Forelimb muscle (tissue), 1 donor: ENCODE data around the gene LTB. TPM values are rescaled to one million over a fixed set of nuclear protein-coding genes. Genes with fewer than 3 reads are reported as not detected.

ENCODE experiments used
- DNase-seq: peaks from one replicate; pipeline ENCODE4 v3.0.0-alpha.2; 2013; ENCODE audit warnings: low read depth
- polyA plus RNA-seq: library from polyadenylated mRNA; unstranded; fragments of 120-200 nt; gene quantifications from one replicate; pipeline ENCODE4 v1.2.1, GENCODE V29; 2013; ENCODE audit not compliant: insufficient read length

LTB gene
- polyA plus RNA-seq, 1 donor = 1.1 TPM

DNA sequence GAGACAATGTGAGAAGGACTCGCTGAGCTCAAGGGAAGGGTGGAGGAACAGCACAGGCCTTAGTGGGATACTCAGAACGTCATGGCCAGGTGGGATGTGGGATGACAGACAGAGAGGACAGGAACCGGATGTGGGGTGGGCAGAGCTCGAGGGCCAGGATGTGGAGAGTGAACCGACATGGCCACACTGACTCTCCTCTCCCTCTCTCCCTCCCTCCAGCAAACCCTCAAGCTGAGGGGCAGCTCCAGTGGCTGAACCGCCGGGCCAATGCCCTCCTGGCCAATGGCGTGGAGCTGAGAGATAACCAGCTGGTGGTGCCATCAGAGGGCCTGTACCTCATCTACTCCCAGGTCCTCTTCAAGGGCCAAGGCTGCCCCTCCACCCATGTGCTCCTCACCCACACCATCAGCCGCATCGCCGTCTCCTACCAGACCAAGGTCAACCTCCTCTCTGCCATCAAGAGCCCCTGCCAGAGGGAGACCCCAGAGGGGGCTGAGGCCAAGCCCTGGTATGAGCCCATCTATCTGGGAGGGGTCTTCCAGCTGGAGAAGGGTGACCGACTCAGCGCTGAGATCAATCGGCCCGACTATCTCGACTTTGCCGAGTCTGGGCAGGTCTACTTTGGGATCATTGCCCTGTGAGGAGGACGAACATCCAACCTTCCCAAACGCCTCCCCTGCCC, 5.2 kb downstream of the LTB start:
- DNase-seq = no peak

DNA sequence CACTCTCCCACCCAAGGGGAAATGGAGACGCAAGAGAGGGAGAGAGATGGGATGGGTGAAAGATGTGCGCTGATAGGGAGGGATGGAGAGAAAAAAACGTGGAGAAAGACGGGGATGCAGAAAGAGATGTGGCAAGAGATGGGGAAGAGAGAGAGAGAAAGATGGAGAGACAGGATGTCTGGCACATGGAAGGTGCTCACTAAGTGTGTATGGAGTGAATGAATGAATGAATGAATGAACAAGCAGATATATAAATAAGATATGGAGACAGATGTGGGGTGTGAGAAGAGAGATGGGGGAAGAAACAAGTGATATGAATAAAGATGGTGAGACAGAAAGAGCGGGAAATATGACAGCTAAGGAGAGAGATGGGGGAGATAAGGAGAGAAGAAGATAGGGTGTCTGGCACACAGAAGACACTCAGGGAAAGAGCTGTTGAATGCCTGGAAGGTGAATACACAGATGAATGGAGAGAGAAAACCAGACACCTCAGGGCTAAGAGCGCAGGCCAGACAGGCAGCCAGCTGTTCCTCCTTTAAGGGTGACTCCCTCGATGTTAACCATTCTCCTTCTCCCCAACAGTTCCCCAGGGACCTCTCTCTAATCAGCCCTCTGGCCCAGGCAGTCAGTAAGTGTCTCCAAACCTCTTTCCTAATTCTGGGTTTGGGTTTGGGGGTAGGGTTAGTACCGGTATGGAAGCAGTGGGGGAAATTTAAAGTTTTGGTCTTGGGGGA, 6.1 kb downstream of the LTB start:
- no peak for DNase-seq

DNA sequence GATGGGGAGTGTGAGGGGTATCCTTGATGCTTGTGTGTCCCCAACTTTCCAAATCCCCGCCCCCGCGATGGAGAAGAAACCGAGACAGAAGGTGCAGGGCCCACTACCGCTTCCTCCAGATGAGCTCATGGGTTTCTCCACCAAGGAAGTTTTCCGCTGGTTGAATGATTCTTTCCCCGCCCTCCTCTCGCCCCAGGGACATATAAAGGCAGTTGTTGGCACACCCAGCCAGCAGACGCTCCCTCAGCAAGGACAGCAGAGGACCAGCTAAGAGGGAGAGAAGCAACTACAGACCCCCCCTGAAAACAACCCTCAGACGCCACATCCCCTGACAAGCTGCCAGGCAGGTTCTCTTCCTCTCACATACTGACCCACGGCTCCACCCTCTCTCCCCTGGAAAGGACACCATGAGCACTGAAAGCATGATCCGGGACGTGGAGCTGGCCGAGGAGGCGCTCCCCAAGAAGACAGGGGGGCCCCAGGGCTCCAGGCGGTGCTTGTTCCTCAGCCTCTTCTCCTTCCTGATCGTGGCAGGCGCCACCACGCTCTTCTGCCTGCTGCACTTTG, 6.8 kb downstream of the LTB start, which contains the start of gene TNF:
TNF (plus strand) TSS at position 231 of the 567 bp plus-strand sequence; CDS start at position 408, 177 bp downstream.
- DNase-seq = no peak

DNA sequence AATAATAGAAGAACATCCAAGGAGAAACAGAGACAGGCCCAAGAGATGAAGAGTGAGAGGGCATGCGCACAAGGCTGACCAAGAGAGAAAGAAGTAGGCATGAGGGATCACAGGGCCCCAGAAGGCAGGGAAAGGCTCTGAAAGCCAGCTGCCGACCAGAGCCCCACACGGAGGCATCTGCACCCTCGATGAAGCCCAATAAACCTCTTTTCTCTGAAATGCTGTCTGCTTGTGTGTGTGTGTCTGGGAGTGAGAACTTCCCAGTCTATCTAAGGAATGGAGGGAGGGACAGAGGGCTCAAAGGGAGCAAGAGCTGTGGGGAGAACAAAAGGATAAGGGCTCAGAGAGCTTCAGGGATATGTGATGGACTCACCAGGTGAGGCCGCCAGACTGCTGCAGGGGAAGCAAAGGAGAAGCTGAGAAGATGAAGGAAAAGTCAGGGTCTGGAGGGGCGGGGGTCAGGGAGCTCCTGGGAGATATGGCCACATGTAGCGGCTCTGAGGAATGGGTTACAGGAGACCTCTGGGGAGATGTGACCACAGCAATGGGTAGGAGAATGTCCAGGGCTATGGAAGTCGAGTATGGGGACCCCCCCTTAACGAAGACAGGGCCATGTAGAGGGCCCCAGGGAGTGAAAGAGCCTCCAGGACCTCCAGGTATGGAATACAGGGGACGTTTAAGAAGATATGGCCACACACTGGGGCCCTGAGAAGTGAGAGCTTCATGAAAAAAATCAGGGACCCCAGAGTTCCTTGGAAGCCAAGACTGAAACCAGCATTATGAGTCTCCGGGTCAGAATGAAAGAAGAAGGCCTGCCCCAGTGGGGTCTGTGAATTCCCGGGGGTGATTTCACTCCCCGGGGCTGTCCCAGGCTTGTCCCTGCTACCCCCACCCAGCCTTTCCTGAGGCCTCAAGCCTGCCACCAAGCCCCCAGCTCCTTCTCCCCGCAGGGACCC, 7.8 kb downstream of the LTB start:
- DNase-seq = no peak

DNA sequence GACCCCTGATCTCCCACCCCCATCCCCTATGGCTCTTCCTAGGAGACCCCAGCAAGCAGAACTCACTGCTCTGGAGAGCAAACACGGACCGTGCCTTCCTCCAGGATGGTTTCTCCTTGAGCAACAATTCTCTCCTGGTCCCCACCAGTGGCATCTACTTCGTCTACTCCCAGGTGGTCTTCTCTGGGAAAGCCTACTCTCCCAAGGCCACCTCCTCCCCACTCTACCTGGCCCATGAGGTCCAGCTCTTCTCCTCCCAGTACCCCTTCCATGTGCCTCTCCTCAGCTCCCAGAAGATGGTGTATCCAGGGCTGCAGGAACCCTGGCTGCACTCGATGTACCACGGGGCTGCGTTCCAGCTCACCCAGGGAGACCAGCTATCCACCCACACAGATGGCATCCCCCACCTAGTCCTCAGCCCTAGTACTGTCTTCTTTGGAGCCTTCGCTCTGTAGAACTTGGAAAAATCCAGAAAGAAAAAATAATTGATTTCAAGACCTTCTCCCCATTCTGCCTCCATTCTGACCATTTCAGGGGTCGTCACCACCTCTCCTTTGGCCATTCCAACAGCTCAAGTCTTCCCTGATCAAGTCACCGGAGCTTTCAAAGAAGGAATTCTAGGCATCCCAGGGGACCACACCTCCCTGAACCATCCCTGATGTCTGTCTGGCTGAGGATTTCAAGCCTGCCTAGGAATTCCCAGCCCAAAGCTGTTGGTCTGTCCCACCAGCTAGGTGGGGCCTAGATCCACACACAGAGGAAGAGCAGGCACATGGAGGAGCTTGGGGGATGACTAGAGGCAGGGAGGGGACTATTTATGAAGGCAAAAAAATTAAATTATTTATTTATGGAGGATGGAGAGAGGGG, 8.8 kb downstream of the LTB start:
- no peak for DNase-seq

DNA sequence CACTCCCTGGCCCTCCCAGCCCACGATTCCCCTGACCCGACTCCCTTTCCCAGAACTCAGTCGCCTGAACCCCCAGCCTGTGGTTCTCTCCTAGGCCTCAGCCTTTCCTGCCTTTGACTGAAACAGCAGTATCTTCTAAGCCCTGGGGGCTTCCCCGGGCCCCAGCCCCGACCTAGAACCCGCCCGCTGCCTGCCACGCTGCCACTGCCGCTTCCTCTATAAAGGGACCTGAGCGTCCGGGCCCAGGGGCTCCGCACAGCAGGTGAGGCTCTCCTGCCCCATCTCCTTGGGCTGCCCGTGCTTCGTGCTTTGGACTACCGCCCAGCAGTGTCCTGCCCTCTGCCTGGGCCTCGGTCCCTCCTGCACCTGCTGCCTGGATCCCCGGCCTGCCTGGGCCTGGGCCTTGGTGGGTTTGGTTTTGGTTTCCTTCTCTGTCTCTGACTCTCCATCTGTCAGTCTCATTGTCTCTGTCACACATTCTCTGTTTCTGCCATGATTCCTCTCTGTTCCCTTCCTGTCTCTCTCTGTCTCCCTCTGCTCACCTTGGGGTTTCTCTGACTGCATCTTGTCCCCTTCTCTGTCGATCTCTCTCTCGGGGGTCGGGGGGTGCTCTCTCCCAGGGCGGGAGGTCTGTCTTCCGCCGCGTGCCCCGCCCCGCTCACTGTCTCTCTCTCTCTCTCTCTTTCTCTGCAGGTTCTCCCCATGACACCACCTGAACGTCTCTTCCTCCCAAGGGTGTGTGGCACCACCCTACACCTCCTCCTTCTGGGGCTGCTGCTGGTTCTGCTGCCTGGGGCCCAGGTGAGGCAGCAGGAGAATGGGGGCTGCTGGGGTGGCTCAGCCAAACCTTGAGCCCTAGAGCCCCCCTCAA, 9.9 kb downstream of the LTB start, which contains the start of gene LTA:
LTA (plus strand) TSS at position 249 of the 871 bp plus-strand sequence; CDS start at position 703, 454 bp downstream.
- DNase-seq = no peak

DNA sequence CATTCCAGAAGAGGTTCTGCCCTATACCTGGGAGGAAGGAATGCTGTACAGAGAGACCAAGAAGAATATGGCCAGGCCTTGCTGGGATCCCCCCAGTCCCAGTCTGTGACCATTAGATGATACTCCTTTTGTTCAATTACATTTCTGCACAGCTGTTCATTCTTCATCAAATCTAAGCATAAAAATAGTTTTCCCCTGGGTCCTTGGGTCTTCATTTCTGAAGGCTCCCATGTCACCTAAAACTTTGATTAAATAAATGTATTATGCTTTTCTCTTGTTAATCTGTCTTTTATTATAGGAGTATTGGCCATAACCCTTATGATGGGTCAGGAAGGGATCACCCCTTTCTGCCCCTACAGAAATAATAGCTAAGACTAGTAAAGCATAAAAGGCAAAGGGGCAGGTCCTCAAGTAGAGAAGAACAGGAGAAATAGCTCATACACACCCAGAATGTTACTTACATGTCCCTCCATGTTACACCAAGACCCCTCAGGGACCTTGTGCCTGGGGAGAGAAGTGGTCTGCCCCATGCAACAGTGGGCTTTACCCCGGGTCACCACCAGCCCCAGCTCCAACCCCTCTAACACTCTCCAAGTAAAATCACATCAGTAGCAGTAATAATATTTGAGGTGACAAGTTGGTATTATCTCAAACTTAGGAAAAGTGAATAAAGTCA, 12.2 kb downstream of the LTB start:
- DNase-seq = no peak

DNA sequence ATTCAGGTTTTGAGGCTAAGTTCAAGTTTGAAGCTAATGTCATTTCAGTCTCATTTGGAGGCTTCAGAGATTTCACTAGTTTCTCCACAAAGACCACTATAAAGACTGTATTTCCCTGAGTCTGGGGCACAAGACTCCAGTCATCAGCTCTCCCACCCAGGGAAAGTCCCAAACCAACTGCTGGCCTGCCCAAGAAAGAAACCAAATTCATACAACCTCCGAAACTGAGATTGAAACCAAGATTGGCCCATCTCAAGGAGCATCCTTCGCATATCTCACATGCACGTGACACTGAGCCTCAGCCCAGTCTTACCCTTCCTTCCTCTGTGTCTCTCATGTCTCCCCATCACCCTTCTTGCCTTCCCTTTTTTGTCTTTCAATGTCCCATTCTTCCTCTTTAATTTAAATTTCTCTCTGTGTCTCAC, 13.7 kb downstream of the LTB start:
- DNase-seq = no peak

DNA sequence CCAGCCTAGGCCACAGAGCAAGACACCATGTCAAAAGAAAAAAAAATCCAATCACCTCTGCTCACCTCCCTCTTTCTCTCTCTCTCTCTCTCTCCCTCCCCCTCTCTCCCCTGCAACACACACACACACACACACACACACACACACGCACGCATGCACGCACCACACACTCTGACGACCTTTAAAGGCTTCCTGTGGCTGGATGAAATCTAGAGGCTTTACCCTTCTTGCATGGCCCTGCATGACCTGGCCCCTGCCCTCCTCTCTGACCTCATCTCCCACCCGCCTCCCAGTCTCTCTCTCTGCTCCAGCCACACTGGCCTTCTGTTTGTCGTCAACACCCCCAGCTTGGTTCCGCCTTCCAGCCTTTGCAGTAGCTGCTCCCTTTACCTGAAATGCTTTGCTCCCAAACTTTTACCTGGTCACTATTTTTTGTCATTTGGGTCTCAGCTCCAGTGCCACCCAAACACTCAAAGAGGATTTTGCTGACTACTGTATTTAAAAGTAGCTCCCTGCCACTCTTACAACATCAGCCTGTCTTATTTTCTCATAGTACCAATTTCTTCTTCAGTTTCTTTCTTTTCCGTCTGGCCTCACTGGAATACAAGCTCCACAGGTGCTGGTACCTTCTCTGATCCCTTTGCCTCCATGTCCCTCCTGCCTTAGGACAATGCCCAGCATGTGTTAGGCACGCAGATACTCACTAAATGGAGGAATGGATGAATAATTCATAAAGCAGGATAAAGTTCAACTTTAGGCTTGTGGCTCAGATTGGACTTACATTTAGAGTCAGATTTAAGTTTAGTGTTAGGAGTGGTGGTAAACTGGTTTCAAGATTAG, 14.5 kb downstream of the LTB start:
- DNase-seq = no peak

DNA sequence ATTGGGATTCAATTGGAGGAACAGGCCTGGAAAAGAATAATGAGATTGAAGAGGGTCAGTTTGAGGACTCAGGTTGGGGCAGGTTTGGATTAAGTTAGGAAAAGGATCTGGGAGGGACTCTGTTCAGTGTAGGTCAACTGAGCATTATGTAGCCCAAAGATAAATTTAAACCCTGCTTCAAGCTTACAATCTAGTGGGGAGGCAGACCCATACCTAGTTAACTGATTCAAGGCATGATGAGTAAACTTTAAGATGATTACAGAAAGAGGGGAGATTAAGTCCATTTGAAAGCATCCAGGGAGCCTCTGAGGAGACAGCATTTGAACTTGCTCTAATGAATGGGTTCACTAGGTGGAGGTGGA, 21.5 kb downstream of the LTB start:
- DNase-seq = no peak

DNA sequence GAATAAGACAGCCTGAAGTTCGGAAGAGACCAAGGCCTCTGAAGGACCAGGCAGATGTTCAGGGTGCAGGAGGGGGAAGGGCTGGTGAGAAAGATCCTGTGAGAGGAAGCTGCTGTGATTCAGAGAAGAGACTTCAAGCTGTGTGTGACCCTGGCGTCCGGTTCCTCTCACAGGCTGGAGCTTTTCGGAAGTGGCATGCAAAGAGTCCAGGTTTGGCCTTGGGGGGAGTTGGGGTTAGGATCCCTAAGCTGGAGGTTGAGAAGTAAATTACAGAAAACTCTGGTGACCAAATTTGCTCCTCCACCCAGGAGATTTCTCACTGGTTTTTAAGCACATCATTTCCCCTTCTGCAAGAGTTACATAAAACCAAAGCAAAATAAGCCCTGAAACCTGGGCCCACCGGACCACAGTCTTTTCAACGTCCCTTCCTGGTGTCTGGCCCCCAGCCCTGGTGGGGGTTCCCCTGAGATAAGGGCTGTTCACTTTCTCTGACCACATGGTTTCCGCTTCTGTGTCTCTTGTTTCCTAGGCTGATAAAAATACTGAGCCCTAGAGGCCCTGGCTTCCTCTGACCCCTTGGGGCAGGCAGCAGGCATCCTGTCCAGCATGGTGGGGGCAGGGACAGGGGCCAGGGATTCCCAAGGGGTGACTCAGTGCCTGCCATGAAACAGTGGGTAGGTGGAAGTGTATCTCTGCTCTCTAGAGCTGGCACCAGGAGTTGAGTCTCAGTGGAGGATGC, 22.1 kb downstream of the LTB start:
- no peak for DNase-seq

DNA sequence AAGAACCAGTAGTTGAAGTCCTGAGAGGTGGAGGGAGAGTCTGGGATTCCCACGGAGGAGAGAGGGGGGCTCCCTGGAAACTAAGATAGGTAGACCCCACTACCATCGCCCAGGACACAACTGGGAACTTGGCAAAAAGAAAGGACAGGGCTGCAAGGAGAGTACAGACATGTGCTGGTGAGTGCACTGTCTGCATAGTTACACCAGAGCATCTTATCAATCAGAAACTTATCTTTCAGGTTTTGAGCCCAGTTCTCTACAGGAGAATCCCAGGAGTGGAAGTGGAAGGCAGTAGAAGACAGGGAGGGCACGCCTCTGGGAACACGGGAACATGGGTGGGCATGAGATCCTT, 22.6 kb downstream of the LTB start:
- no peak for DNase-seq

DNA sequence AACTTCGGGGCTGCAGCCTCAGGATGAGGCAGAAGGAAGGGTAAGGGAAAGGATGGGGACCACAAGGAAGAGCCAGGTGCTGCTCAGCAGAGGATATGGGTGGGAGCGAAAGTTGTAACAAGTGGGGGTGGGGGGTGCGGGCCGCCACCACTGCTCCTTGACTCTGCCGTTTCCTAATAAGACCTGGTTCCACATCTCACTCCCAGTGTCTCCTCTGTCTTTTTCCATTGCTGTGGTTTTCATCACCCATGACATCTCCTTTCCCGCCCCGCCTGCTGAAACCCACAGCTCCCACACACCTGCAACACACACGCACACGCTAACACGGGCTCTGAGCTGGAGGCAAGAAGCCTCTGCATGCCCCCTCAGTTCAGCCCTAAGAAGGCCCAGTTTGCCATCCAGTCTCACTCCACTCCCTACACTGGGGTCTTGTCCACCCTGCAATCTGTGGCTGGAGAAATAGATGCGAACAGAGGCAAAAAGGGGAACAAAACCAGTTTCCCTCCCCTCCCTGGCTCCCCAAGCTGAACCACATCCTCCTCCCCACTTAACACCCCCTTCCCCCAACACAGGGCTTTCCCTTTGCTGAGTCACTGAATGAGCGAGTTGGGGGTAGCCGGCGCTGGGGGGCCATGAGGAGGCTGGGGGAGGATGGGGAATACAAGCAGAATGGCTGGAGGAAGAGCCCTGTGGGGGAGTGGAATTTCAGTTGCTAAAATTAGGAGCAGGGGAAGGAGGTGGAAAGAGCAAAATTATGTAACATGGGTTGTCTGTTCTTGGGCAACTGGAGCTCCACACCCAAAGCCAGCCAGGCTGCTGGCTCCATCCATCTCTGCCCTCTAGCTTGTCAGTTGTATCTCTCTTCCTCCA, 23.4 kb downstream of the LTB start:
- DNase-seq = no peak

DNA sequence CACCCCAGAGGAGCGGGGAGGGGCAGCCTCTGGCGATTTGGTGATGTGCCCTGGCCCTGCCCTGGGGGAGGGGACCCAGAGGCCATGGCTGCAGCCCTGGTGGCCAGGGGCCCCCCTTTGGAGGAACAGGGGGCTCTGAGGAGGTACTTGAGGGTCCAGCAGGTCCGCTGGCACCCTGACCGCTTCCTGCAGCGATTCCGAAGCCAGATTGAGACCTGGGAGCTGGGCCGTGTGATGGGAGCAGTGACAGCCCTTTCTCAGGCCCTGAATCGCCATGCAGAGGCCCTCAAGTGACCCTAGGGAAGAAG, 24.0 kb downstream of the LTB start:
- DNase-seq = no peak

DNA sequence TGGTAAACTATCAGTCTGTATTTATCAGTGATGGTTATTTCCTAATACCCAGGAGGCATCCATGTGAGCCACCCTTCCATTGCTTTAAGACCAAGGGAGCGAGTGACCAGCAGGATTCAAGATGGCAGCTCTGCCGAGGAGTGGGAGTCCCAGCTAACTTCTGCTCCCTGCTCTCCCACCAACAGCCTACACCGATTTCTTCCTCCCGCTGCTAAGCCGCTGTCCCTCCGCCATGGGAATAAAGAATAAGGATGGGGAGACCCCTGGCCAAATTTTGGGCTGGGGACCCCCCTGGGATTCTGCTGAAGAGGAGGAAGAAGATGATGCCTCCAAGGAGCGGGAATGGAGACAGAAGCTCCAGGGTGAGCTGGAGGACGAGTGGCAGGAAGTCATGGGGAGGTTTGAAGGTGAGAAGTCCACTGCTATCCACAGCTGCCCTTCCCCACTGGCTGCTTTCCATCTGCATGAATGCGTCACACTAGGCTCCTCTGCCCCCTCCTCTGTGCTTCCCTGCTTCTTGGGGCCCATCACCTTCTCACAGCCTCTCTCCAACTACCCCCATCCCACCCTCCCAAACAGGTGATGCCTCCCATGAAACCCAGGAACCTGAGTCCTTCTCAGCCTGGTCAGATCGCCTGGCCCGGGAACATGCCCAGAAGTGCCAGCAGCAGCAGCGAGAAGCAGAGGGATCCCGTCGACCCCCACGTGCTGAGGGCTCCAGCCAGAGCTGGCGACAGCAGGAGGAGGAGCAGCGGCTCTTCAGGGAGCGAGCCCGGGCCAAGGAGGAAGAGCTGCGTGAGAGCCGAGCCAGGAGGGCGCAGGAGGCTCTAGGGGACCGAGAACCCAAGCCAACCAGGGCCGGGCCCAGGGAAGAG, 24.5 kb downstream of the LTB start:
- DNase-seq = no peak

DNA sequence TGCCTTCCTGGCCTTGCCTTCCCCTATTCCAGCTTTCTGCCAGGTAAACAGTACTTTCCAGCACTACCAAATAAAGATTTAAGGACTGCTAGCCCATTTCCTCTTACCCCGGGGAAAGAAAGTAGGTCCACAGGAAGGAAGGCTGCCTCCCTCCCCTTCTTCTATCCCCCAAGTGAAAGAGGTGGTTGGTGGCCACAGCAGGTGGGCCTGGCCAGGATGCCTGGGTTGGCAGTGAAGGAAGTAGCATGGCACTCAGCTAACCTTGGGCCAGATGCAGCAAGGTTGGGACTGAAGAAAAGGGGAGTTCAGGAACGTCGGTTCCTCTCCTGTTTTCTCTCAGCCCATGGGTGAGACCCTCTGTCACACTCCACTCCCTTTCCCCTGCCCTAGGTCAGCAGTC, 25.9 kb downstream of the LTB start:
- DNase-seq = no peak
